Stimulated activated CD4-positive, alpha-beta T cell treated with anti-CD3 and anti-CD28 coated beads, Interleukin-1b, Interleukin-23, amount 100 ng/mL, for 48 hours (primary cell): ENCODE results near the gene LSM3.

Source experiments
- DNase-seq: peaks from one replicate; pipeline ENCODE4 v3.0.0-alpha.2; 2020

LSM3 gene

DNA sequence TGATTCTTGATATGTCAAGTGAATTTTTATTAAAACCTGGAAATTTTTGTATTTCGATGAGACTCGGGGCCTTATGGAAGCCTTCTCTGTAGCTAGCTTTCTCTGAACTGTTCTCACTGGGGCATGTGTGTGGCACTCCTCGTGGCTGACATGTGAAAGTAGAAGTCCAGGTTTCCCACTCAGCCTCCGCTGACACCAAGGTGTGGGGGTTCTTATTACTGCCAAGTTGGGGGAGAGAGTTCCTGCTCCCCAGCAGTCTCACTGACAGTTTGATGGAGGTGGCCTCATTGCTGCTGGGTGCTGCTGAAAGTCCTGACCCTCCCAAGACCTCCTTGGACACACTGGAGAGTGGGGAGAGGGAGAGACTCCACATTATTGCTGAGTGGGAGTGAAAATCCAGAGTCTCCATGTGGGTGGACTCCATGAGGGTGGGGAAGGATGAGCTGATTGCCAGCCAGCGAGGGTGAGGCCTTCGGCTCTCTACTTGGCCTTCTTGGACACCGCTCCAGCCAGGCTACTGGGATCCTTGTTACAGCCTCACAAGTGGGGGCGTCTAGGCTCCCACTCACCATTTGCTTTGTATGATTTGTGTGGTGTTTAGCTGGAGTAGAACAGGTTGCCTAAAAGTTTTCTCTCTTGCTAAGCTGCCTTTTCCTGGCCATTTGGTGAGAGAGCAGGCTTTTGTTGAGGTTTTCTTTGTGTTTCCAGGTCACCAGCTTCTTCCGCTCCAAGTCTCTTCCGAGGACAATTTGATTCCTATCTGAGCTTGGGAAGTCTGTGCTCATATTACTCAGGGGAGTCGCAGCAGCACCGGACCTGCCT lies 64.1 kb downstream of the LSM3 start:
- no peak for DNase-seq

DNA sequence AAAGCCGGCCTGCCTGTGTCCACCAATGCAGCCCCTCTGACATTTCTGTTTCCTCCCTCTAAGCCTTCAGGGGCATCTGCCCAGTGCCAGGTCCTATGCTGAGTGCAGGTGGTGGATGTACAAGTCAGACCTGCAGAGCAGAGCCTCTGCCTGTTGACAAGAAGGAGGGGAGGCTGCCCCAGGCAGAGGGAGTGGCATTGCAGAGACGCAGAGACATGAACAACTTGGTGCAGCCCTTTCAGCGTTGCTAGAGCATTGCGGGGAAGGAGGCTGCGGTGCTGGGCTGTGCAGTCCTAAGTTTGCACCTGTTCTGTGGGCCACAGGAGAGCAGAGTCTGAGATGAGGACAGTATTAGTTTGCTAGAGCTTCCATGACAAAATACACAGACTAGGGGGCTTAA lies 65.2 kb downstream of the LSM3 start:
- DNase-seq, result no peak

DNA sequence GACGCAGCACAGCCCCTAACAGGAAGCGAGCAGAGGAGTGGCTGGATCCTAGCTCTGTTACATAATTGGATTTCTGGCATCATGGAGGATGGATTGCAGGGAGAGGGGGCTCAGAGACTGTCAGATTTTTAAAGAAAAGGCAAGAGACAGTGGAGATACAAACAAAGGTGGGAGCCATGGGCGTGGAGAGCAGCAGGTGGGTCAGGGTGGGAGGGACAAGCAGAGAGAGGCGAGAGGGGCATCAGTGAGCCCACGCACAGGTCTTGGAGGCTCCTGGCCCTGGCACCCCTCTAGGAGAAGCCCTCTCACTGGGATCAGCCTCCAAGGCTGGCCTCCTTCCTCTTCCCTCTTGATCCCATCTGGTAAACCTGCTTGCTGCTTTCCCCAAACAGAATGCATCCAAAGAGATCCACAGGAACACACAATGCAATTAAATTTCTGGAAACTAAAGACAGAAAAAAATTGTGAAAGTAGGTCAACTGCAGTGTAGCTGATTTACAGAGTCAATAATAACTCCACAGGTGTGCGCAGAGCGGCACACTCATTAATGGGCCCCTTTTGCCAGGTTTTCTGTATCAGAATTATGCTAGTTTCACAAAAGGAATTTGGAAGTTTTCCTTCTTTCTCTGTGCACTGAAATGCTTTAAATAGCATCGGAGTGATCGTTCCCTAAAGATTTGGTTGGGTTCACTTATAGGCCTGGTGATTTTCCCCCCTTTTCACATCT lies 66.1 kb downstream of the LSM3 start:
- no peak for DNase-seq

DNA sequence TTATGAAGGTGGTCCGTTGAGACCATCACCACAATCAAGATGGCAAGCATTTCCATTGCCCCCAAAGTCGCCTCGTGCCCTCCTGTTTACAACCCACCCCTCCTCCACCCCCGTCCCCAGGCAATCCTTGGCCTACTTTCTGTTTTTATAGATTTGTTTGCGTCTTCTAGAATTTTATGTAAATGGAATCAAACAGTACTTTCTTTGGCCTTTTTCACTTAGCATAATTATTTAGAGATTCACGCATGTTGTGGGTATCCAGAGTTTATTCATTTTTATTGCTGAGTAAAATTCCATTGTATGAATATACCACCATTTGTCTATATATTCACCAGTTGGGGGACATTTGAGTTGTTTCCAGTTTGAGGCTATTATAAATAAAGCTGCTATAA lies 66.6 kb downstream of the LSM3 start:
- DNase-seq, result no peak

DNA sequence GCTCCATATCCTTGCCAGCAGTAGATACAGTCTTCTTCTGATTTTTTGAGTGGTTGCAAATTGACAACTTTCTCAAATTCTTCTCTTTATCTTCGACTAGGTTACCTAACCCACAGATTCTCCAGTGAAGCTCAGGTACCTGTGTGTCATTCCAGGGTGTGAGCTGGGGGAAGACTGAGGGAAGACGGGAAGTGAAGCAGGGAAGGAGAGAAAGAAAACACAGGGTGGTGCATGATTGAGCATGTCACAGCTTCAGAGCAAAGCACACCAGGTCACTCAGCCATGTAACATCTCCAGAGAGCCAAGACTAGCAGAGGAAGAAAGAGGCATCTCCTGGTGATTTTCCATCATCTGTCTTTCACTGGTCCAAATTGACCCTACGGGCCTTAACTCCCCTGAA lies 67.2 kb downstream of the LSM3 start:
- no peak for DNase-seq

DNA sequence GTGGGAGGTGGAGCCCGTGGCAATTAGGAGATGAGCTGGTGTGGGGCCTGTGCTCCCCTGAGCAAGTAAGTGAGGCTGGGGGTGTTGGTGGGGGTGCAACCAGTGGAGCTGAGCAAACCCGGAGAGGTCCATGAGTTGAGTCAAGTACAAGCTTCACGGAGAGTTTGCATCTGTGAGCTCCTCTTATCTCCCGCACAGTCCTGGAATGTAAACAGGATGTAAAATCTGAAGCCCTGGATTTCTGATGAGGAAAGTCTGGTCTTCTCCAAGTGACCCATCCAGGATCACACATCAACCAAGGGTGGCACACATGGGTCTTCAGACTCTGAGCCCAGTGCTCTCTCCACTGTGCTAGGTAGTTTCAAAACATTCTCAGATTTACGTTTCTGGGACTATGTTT lies 67.8 kb downstream of the LSM3 start:
- no peak for DNase-seq

DNA sequence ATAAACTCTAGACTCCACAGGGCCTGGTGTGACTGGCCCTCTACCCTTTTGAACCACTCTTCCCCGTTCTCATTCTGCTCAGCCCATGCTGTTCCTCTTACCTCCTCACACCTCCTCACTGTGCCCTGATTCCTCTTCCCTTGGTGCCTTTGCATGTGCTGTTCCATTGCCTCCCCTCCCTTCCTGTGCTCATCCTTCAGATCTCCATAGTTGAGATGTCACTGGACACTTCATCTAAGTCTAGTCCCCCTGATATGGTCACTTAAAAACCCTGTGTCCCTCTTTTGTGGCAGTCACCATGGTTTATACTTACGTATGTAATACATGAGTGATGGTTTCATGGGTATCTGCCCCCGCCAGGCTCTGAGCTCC lies 69.8 kb downstream of the LSM3 start:
- DNase-seq, result no peak

DNA sequence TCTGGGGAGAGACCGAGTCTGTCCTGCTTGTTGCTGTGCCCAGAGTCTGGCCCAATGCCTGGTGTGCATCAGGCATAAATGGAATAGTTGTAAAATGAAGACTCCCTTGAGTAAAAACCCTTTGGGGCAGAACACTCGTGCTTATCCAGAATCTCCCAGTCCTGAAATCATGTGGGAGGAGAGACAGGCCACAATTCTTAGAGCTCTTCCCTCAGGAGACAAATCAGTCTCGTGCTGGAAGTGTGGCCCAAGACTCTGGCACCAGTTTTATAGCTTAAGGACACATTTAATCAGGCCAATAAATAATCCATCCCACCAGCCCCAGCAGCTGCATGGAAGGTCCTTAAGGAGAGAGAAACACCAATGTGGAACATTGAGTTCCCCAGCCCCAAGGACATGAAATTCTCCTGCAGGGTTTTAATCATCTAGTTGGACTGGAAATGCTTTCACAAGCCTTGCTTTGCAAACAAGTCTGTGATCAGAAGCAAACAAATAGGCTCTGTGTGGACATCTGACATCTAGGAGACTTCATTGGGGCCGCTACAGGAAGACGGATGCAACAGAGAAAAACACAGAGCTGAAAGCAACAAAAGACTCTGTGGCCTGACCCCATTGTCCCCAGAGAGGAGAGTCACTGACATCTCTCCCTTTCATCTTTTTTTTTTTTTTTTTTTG lies 70.4 kb downstream of the LSM3 start:
- DNase-seq, result no peak
